ENCODE results near the gene LDB2.

LDB2 gene

GRCh38 chr4:16770710-16771285, 127.6 kb downstream of the LDB2 start:
- DNase-seq (ENCODE audit: low spot score): no peak
- in situ Hi-C loops (cut with MboI; ENCODE audit: low sequenced_read_pairs, unreplicated experiment): no loop called here

GRCh38 chr4:16767861-16768260, 130.6 kb downstream of the LDB2 start:
- no peak for DNase-seq (ENCODE audit: low spot score)
- no peak for TF ChIP-seq CTCF (IDR thresholded peaks at IDR 0.05; ENCODE audit: borderline replicate concordance, control extremely low read depth, extremely low read depth, insufficient read depth, missing control alignments)
- in situ Hi-C loops (cut with MboI; ENCODE audit: low sequenced_read_pairs, unreplicated experiment): no loop called here

More at GRCh38 chr4:16770710-16771285, 127.6 kb downstream of the LDB2 start:
- no peak for TF ChIP-seq CTCF (IDR thresholded peaks at IDR 0.05; ENCODE audit: borderline replicate concordance, control extremely low read depth, extremely low read depth, insufficient read depth, missing control alignments)

GRCh38 chr4:16767251-16767650, 131.2 kb downstream of the LDB2 start:
- in situ Hi-C loops (cut with MboI; ENCODE audit: low sequenced_read_pairs, unreplicated experiment): no loop called here
- DNase-seq (ENCODE audit: low spot score): no peak
- TF ChIP-seq CTCF (IDR thresholded peaks at IDR 0.05; ENCODE audit: borderline replicate concordance, control extremely low read depth, extremely low read depth, insufficient read depth, missing control alignments): no peak

GRCh38 chr4:16765546-16765945, 132.9 kb downstream of the LDB2 start:
- no peak for TF ChIP-seq CTCF (IDR thresholded peaks at IDR 0.05; ENCODE audit: borderline replicate concordance, control extremely low read depth, extremely low read depth, insufficient read depth, missing control alignments)

GRCh38 chr4:16764622-16765021, 133.8 kb downstream of the LDB2 start:
- DNase-seq (ENCODE audit: low spot score): no peak
- no peak for TF ChIP-seq CTCF (IDR thresholded peaks at IDR 0.05; ENCODE audit: borderline replicate concordance, control extremely low read depth, extremely low read depth, insufficient read depth, missing control alignments)
- in situ Hi-C loops (cut with MboI; ENCODE audit: low sequenced_read_pairs, unreplicated experiment): no loop called here

More at GRCh38 chr4:16765546-16765945, 132.9 kb downstream of the LDB2 start:
- in situ Hi-C loops (cut with MboI; ENCODE audit: low sequenced_read_pairs, unreplicated experiment): no loop called here
- DNase-seq (ENCODE audit: low spot score): no peak

GRCh38 chr4:16760617-16761363, 137.7 kb downstream of the LDB2 start:
- DNase-seq (ENCODE audit: low spot score): no peak
- in situ Hi-C loops (cut with MboI; ENCODE audit: low sequenced_read_pairs, unreplicated experiment): no loop called here
- TF ChIP-seq CTCF (IDR thresholded peaks at IDR 0.05; ENCODE audit: borderline replicate concordance, control extremely low read depth, extremely low read depth, insufficient read depth, missing control alignments): no peak

Data from GM13976 (cell line).